IgD-negative memory B cell (primary cell): ENCODE measurements around the gene PARP15. TPM values are rescaled to one million over a fixed set of nuclear protein-coding genes. Genes with fewer than 3 reads are reported as not detected.

Source experiments
- H3K27ac Mint-ChIP-seq, 3 donors: one replicate each; pipeline ENCODE4 v1.8.0; 2020 to 2022; ENCODE audit warnings: mild to moderate bottlenecking in 3 of 3, mixed read lengths in 3 of 3, moderate library complexity in 1 of 3
- H3K27me3 Mint-ChIP-seq: one replicate; pipeline ENCODE4 v1.8.0; 2021; ENCODE audit warnings: mixed read lengths
- H3K36me3 Mint-ChIP-seq: one replicate; pipeline ENCODE4 v1.8.0; 2020; ENCODE audit warnings: mild to moderate bottlenecking, mixed read lengths
- H3K4me1 Mint-ChIP-seq, 3 donors: one replicate each; pipeline ENCODE4 v1.8.0; 2020 to 2022; ENCODE audit warnings: mixed read lengths in 3 of 3, mild to moderate bottlenecking in 1 of 3
- H3K4me3 Mint-ChIP-seq, 4 donors: one replicate each; pipeline ENCODE4 v1.8.0; 2020 to 2022; ENCODE audit warnings: mild to moderate bottlenecking in 4 of 4, mixed read lengths in 4 of 4, moderate library complexity in 3 of 4
- H3K9me3 Mint-ChIP-seq, 3 donors: one replicate each; pipeline ENCODE4 v1.8.0; 2020 to 2021; ENCODE audit warnings: mixed read lengths in 3 of 3, mild to moderate bottlenecking in 1 of 3
- polyA plus RNA-seq: library from polyadenylated mRNA; unstranded; fragments of 300-500 nt; fragmentation: Illumina TruSeq; gene quantifications from one replicate; pipeline ENCODE4 v1.2.3, GENCODE V29; 2021

The PARP15 gene
- polyA plus RNA-seq, 1 donor from 2014 or later: 16.6 TPM

DNA sequence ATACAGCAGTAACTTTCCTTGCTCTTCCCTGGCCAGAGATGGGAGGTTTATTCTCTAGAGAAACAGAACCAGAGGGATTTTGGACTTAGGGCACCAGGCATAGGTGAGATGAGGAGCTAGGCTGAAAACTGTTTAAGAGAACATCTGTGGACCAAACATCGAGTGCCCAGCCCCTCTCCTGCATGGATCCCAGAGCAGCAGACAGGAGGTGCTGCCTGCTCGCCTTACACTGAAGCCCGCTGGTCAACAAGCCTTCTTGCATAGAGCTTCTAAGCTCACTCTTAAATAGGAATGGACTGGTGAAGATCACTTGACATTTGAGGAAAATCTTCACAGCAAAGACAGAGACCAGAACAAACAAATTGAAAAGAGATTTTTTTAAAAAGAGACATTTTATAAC is 41.2 kb downstream of the PARP15 start:
- peaks cover 31 to 66% (median 44%) of the 10 kb centered on the region in 3 donors for H3K4me1 Mint-ChIP-seq
- H3K27me3 Mint-ChIP-seq: no peaks in the 10 kb centered on the region
- H3K4me3 Mint-ChIP-seq: peak overlapping the region in 1 of 4 donors; percentile 46
- no peaks in the 10 kb centered on the region for H3K9me3 Mint-ChIP-seq
- peak overlapping the region; percentile 17 to 74 (median 46) for H3K27ac Mint-ChIP-seq
- peaks cover 6% of the 10 kb centered on the region for H3K36me3 Mint-ChIP-seq

DNA sequence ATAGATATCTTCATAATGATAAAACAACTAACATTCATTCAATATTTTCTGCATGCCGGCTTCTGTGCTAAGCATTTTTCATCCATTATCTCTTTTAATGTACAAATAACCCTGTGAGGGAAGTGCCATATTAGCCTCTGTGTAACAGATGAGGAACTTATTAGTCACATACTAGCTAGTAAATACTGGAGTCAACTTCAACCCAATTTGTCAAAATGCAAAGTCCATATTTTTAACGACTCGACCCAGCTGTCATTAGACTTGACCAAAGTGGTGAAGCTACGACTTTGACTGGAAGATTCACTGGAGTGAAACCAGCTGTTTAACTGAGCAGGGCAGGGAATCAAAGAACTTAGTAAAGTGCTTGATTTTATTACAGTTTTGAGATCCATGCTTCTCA is 41.6 kb downstream of the PARP15 start:
- Mint-ChIP-seq H3K9me3 (no peaks in the 10 kb centered on the region), H3K27me3 (no peaks in the 10 kb centered on the region), H3K4me1 (peaks cover 31 to 68% (median 46%) of the 10 kb centered on the region in 3 donors), H3K4me3 (no peak overlapping the region), H3K27ac (peak overlapping the region in 2 of 3 donors; percentile 17 to 51), H3K36me3 (peaks cover 6% of the 10 kb centered on the region)

DNA sequence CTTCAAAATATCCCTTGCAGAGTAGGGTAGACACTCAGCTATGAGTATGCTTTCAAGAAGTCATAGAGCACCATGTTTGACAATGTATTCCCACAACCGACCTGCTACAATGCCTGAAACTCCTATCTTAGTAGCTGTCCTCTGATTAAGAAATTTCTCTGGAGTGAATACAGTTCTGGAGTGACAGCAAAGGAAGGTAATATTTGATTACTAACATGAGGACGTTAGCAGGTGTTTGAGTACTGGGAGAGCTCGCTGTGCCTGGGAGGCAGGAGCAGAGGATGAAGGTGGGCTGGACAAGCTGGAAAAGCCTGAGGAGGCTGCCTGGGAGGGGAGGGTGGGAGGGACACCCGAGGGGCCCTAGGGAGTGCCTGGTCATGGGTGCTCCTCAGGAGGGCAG is 42.9 kb downstream of the PARP15 start:
- H3K36me3 Mint-ChIP-seq: peaks cover 4% of the 10 kb centered on the region
- peak overlapping the region in 2 of 4 donors; percentile 23 to 57 for H3K4me3 Mint-ChIP-seq
- peak overlapping the region in 2 of 3 donors; percentile 80 to 92 for H3K27ac Mint-ChIP-seq

DNA sequence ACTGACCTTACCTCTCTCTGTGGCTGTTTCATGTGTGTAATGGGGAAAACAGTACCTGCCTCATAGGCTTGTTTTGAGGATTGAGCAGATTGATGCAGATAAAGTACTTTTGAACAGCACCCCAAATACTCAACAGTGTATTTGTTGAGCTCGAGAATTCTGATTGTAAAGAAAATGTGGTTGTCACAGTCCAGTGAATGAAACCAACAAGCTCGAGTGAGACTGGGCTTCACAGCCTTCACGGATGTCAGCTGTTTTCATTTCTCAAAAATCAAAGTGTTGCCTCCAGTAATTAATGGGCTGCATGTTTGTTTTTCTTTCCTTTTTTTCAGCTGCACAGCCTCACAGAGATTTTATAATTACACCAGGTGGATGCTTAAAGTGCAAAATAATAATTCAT is 43.7 kb downstream of the PARP15 start:
- Mint-ChIP-seq H3K27me3 (no peaks in the 10 kb centered on the region), H3K27ac (peak overlapping the region in 2 of 3 donors; percentile 81 to 92), H3K4me1 (peaks cover 29 to 62% (median 46%) of the 10 kb centered on the region in 3 donors), H3K9me3 (no peaks in the 10 kb centered on the region), H3K36me3 (peaks cover 4% of the 10 kb centered on the region), H3K4me3 (peak overlapping the region in 3 of 4 donors; percentile 47 to 77 (median 62))

More for the DNA sequence above, 42.9 kb downstream of the PARP15 start:
- peaks cover 31 to 68% (median 46%) of the 10 kb centered on the region in 3 donors for H3K4me1 Mint-ChIP-seq
- no peaks in the 10 kb centered on the region for H3K27me3 Mint-ChIP-seq
- H3K9me3 Mint-ChIP-seq: no peaks in the 10 kb centered on the region

DNA sequence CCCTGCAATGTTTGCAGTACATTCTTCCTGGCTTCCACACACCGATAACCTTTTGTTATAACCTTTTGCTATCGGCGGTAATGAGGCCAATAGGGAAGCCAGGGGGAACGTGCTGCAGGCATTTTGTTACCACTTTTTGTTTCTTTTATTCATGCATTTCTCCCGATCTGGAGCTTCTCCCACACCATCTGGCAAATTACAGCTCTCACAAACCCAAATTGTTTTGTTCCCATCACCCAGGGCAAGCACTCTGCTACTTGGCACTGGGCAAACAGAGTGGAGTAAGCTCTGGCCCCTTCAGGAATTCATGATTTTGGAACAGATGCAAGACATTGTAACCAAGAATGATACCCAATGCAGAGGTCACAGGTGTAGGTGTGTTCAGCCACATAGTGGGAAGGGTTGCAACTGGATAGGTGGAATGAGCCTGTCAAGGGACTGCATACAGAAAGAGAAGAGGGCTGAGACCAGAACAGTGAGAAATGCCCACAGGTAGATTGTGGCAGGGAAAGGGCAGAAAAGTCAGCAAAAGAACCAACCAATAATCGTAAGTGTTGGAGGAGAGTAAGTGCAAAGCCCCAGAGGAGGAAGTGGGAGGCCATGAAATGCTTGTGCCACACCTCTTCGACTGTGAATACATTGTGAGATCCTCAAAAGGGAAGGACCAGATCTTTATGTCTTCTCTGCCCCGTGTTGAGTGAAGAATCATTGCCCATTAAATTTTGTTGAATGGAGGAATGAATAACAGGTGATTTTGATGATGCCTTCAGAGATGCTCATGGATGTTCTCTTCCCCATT is 45.8 kb downstream of the PARP15 start:
- no peak overlapping the region for H3K4me3 Mint-ChIP-seq
- peaks cover 4% of the 10 kb centered on the region for H3K36me3 Mint-ChIP-seq
- peaks cover 18 to 57% (median 40%) of the 10 kb centered on the region in 3 donors for H3K4me1 Mint-ChIP-seq
- peak overlapping the region in 2 of 3 donors; percentile 1 to 6 for H3K27ac Mint-ChIP-seq
- H3K9me3 Mint-ChIP-seq: no peaks in the 10 kb centered on the region
- no peaks in the 10 kb centered on the region for H3K27me3 Mint-ChIP-seq

DNA sequence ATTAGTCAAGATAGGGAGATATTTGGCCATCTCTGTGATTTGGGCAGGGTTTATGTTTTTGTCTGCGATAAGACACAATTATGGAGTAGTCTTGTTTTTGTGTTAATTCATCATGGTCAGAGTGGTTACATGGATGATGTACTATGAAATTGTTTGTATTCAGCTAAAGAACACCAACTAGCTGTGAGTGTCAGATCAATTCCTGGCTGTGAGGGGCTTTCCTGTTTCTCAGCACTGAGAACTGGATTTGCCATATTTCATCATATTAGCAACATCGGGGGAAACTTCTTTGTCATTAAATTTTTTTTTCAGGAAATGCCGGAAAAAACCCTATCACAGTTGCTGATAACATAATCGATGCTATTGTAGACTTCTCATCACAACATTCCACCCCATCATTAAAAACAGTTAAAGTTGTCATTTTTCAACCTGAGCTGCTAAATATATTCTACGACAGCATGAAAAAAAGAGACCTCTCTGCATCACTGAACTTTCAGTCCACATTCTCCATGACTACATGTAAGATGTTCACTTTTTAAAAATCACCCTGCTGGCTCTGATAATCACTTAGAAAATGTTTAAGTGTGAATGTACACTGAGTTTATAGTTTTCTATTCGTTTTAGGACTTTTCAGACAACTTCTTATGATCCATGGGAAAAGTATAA is 49.2 kb downstream of the PARP15 start:
- Mint-ChIP-seq H3K27me3 (no peaks in the 10 kb centered on the region), H3K4me1 (peaks cover 8 to 26% (median 18%) of the 10 kb centered on the region in 3 donors), H3K9me3 (no peaks in the 10 kb centered on the region), H3K27ac (peak overlapping the region in 1 of 3 donors; percentile 20), H3K4me3 (no peak overlapping the region), H3K36me3 (peaks cover 5% of the 10 kb centered on the region)

- Mint-ChIP-seq H3K36me3 (peaks cover 5% of the 10 kb centered on the region), H3K27me3 (no peaks in the 10 kb centered on the region), H3K9me3 (no peaks in the 10 kb centered on the region), H3K4me1 (peaks cover 5 to 23% (median 14%) of the 10 kb centered on the region in 3 donors), H3K27ac (peak overlapping the region in 1 of 3 donors; percentile 20), H3K4me3 (no peak overlapping the region)
Observed at GRCh38 chr3:122627301-122627700, 49.9 kb downstream of the PARP15 start.

GRCh38 chr3:122628567-122628966 is 51.1 kb downstream of the PARP15 start:
- Mint-ChIP-seq H3K4me1 (peaks cover 0 to 12% (median 5%) of the 10 kb centered on the region in 3 donors), H3K4me3 (no peak overlapping the region), H3K9me3 (no peaks in the 10 kb centered on the region), H3K36me3 (peaks cover 5% of the 10 kb centered on the region), H3K27ac (peak overlapping the region in 1 of 3 donors; percentile 39), H3K27me3 (no peaks in the 10 kb centered on the region)

DNA sequence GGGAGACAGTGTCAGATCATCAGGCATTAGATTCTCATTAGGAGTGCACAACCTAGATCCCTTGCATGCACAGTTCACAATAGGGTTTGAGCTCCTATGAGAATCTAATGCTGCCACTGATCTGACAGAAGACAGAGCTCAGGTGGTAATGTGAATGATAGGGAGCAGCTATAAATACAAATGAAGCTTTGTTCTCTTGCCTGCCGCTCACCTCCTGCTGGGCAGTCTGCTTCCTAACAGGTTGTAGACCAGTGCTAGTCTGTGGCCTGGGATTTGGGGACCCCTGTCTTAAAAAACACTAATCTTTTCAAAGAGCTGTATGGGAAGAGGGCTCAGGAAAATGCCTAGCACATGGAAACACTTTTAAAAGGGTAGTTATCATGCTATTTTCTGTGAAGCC is 52.3 kb downstream of the PARP15 start:
- no peaks in the 10 kb centered on the region for H3K27me3 Mint-ChIP-seq
- H3K27ac Mint-ChIP-seq: peak overlapping the region in 1 of 3 donors; percentile 8
- no peaks in the 10 kb centered on the region for H3K9me3 Mint-ChIP-seq
- peaks cover 0 to 9% (median 5%) of the 10 kb centered on the region in 3 donors for H3K4me1 Mint-ChIP-seq
- no peak overlapping the region for H3K4me3 Mint-ChIP-seq
- H3K36me3 Mint-ChIP-seq: peaks cover 5% of the 10 kb centered on the region

DNA sequence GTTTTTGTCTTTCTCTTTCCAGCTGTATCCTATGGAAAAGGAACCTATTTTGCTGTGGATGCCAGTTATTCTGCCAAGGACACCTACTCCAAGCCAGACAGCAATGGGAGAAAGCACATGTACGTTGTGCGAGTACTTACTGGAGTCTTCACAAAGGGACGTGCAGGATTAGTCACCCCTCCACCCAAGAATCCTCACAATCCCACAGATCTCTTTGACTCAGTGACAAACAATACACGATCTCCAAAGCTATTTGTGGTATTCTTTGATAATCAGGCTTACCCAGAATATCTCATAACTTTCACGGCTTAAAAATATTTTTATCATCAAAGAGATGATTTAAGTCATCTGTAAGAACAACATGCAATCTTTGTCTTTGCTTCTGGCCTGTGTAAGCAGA is 58.3 kb downstream of the PARP15 start:
- no peaks in the 10 kb centered on the region for H3K9me3 Mint-ChIP-seq
- H3K36me3 Mint-ChIP-seq: peaks cover 20% of the 10 kb centered on the region
- no peaks in the 10 kb centered on the region for H3K27me3 Mint-ChIP-seq
- H3K4me1 Mint-ChIP-seq: peaks cover 0 to 5% (median 4%) of the 10 kb centered on the region in 3 donors
- H3K4me3 Mint-ChIP-seq: no peak overlapping the region
- H3K27ac Mint-ChIP-seq: no peak overlapping the region

GRCh38 chr3:122636697-122637096 is 59.2 kb downstream of the PARP15 start:
- Mint-ChIP-seq H3K4me3 (no peak overlapping the region), H3K36me3 (peaks cover 20% of the 10 kb centered on the region), H3K27ac (no peak overlapping the region), H3K27me3 (no peaks in the 10 kb centered on the region), H3K9me3 (no peaks in the 10 kb centered on the region), H3K4me1 (peaks cover 0 to 10% (median 4%) of the 10 kb centered on the region in 3 donors)

- peak overlapping the region in 1 of 3 donors; percentile 73 for H3K27ac Mint-ChIP-seq
- peaks cover 16% of the 10 kb centered on the region for H3K36me3 Mint-ChIP-seq
- H3K27me3 Mint-ChIP-seq: no peaks in the 10 kb centered on the region
- no peaks in the 10 kb centered on the region for H3K9me3 Mint-ChIP-seq
- H3K4me3 Mint-ChIP-seq: no peak overlapping the region
- peaks cover 8 to 15% (median 11%) of the 10 kb centered on the region in 3 donors for H3K4me1 Mint-ChIP-seq
Observed at GRCh38 chr3:122640437-122640999, 63.1 kb downstream of the PARP15 start.

- Mint-ChIP-seq H3K4me3 (peak overlapping the region in 1 of 4 donors; percentile 83), H3K9me3 (no peaks in the 10 kb centered on the region), H3K27ac (no peak overlapping the region)
Observed at GRCh38 chr3:122642935-122643334, 65.5 kb downstream of the PARP15 start.

DNA sequence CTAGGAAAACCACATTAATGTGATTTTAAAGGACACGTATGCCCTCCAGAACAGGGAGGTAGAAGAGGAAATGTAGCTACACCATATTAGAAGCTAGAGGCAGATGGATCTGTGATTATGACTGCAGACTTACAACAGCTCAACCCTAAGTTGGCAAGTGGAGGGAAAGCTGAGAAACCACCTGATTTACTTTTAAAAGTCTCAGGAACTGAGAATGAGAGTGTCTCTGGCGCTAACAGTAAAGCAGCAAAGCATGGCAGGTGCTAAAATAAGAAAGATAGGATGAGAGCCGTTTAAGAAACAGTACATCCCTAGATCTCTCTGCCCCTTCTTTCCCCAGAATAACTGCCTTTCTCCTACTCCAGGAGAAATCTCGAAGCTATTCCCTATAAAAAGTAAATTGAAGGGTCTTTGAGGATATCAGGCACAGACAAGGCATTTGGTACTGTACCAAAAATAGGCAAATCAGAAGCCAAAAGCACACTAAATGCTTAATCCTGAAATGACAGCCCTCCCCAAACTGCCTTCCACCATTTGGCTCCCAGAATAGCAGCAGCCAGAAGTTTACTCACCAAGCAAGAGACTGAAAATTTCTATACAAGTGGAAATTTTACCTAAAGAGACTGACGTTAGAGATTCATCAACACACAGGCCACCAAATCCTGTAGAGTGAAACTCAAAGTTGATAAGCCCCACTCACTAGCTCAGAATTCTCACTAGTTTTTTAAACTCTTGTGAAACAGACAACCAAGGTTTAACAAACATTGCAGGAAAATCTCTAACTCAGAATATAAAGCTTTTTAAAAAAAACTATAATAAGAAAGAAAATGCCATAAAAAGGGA is 68.9 kb downstream of the PARP15 start:
- peak overlapping the region in 1 of 3 donors; percentile 58 for H3K27ac Mint-ChIP-seq
- H3K4me3 Mint-ChIP-seq: peak overlapping the region in 3 of 4 donors; percentile 11 to 49 (median 28)
- peaks cover 2% of the 10 kb centered on the region for H3K36me3 Mint-ChIP-seq
- no peaks in the 10 kb centered on the region for H3K27me3 Mint-ChIP-seq
- H3K4me1 Mint-ChIP-seq: peaks cover 8 to 21% (median 15%) of the 10 kb centered on the region in 3 donors
- peaks cover 0 to 2% (median 0%) of the 10 kb centered on the region in 3 donors for H3K9me3 Mint-ChIP-seq

More at GRCh38 chr3:122642935-122643334, 65.5 kb downstream of the PARP15 start:
- peaks cover 8 to 25% (median 23%) of the 10 kb centered on the region in 3 donors for H3K4me1 Mint-ChIP-seq
- H3K27me3 Mint-ChIP-seq: no peaks in the 10 kb centered on the region
- peaks cover 3% of the 10 kb centered on the region for H3K36me3 Mint-ChIP-seq
